Activated naive CD4-positive, alpha-beta T cell treated with anti-CD3 and anti-CD28 coated beads, Interleukin-2, amount 50 U/mL, for 24 hours (primary cell): ENCODE measurements around the gene NPC1.
"Not testable (repeated sequence)": the region's sequence is repeated elsewhere in the genome, so short reads cannot be mapped to it uniquely, and the experiment has no call there.

Source experiments
- H3K27ac Mint-ChIP-seq: one replicate; pipeline ENCODE4 v1.8.0; 2021; ENCODE audit warnings: mild to moderate bottlenecking, mixed read lengths
- H3K27me3 Mint-ChIP-seq: one replicate; pipeline ENCODE4 v1.8.0; 2021; ENCODE audit warnings: mixed read lengths
- H3K36me3 Mint-ChIP-seq: one replicate; pipeline ENCODE4 v1.8.0; 2021; ENCODE audit warnings: mixed read lengths
- H3K4me1 Mint-ChIP-seq: one replicate; pipeline ENCODE4 v1.8.0; 2021; ENCODE audit warnings: mixed read lengths
- H3K4me3 Mint-ChIP-seq: one replicate; pipeline ENCODE4 v1.8.0; 2021; ENCODE audit warnings: mild to moderate bottlenecking, mixed read lengths
- H3K9me3 Mint-ChIP-seq: one replicate; pipeline ENCODE4 v1.8.0; 2021; ENCODE audit warnings: mixed read lengths

Gene NPC1

DNA sequence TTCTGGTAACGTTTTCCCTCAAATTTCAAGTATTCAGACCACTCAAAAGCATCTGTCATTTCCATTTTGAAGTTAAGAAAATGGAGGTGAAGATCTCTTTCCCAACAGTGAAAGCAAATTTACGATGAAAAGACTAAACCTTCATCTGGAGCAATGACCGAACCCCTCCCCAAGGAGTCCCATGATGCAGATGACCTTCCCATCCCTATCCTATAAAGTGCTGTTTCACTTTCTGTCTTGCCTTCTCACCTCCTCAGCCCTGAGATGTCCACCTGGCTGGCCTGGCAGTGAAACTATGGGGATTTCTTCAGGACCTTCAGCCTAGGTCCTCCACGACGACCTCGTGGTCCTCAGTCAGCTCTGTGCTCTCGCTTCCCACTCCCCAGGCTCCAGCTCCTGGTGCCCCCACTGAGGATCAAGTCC, 925 bp upstream of the NPC1 start:
- no peaks in the 10 kb centered on the region for H3K36me3 Mint-ChIP-seq
- H3K27me3 Mint-ChIP-seq, result no peaks in the 10 kb centered on the region
- no peaks in the 10 kb centered on the region for H3K9me3 Mint-ChIP-seq
- H3K4me3 Mint-ChIP-seq, result peak overlapping the region; percentile 83
- peaks cover 35% of the 10 kb centered on the region for H3K4me1 Mint-ChIP-seq
- peak overlapping the region; percentile 72 for H3K27ac Mint-ChIP-seq

DNA sequence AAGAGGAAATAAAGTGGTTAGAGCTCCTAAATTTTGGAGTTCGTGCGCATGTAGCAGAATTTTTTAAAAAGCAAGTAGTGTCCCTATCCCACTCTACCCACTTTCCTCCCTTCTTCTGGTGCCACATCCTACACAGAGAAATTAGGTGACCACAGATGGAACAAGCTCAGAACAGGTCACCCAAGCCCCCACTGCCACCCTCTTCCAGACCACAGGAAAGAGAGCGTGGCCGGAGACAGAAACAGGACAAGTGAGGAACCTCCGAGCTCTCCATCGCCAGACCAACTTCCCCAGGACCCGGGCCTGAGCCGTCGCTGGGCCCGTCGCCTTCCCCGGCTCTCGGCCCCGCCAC, 433 bp downstream of the NPC1 start:
- H3K4me3 Mint-ChIP-seq, result peak overlapping the region; percentile 93
- peak overlapping the region; percentile 84 for H3K27ac Mint-ChIP-seq
- H3K27me3 Mint-ChIP-seq, result no peaks in the 10 kb centered on the region
- no peaks in the 10 kb centered on the region for H3K9me3 Mint-ChIP-seq
- peaks cover 49% of the 10 kb centered on the region for H3K4me1 Mint-ChIP-seq
- H3K36me3 Mint-ChIP-seq, result no peaks in the 10 kb centered on the region

- peaks cover 55% of the 10 kb centered on the region for H3K4me1 Mint-ChIP-seq
- peak overlapping the region; percentile 84 for H3K27ac Mint-ChIP-seq
- no peaks in the 10 kb centered on the region for H3K27me3 Mint-ChIP-seq
Measured at GRCh38 chr18:23585007-23585871, 1.1 kb downstream of the NPC1 start.

DNA sequence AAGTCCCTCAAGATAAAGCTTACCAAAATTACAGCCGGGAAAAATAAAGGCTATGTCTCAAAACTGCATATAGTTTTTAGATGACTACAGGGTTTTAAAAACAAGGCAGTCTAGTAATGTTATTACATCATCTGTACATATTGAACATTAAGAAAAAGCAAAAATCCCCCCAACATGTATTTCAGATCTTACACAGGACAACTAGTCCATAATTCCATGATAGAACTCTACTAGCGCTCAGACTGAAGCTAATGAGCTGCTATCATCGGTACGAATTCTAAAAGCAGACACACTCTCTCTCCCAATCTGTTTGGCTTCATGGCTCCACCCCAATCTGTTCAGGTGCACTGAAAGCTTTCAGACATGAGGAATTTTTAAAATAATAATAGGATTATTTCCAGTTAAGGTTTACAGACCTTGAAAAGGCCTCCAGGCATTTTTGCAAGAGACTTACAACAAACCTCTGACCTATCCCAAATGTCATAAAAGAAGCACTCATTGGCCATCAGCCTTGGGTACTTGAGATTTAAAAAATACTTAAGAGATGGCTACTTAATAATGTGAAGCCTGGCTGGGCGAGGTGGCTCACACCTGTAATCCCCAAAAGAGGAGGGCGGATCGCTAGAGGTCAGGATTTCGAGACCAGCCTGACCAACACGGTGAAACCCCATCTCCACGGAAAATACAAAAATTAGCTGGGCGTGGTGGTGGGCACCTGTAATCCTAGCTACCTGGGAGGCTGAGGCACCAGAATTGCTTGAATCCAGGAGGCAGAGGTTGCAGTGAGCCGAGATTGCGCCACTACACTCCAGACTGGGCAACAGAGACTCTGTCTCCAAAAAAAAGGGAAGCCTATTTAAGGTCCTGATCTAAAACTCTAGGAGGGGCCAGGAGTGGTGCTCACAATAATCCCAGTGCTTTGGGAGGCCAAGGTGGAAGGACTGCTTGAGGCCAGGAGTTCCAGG, 2.0 kb downstream of the NPC1 start:
- peaks cover 60% of the 10 kb centered on the region for H3K4me1 Mint-ChIP-seq
- no peak overlapping the region for H3K27ac Mint-ChIP-seq
- H3K27me3 Mint-ChIP-seq, result no peaks in the 10 kb centered on the region
- H3K9me3 Mint-ChIP-seq, result no peaks in the 10 kb centered on the region
- no peaks in the 10 kb centered on the region for H3K36me3 Mint-ChIP-seq
- H3K4me3 Mint-ChIP-seq, result peak overlapping the region; percentile 39

More at GRCh38 chr18:23585007-23585871, 1.1 kb downstream of the NPC1 start:
- Mint-ChIP-seq H3K36me3 (no peaks in the 10 kb centered on the region), H3K9me3 (no peaks in the 10 kb centered on the region), H3K4me3 (peak overlapping the region; percentile 93)

DNA sequence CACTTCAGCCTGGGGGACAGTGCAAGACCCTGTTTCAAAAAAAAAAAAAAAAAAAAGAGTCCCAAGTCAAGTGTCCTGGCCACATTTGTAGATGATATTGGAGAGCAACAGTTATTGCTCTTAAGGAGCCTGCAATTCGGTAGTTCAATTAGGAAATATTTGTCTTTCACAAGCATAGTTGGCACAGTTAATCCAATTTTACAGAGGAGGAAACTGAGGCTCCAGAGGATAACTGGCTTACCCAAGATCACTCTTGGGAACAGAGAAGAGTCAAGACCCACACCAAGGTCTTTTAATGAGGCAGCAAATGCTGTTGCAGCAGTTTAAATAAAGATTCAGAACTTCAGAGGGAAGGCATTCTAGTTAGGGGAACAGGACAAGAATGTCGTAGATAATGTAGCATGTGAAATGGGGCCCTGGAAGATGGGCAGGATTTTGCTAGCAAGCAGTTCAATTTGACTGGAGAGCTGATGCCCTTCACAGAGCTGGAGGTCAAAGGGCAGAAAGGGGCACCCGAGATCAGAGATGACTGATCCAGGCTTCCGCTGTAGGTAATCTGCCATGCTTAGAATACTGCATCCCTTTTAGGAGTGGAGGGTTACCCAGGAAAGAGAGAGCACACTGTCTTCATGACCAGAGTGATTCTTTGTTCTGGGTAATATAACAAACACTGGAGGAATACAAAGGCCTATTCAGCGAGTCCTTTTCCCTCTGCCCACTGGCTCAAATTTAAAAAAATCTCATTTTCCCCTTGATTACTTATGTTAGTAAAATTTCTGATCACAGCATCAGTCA, 3.0 kb downstream of the NPC1 start:
- H3K36me3 Mint-ChIP-seq, result peaks cover 3% of the 10 kb centered on the region
- H3K4me3 Mint-ChIP-seq, result no peak overlapping the region

GRCh38 chr18:23580677-23581367, 5.5 kb downstream of the NPC1 start:
- no peak overlapping the region for H3K27ac Mint-ChIP-seq
- no peaks in the 10 kb centered on the region for H3K9me3 Mint-ChIP-seq
- peaks cover 7% of the 10 kb centered on the region for H3K36me3 Mint-ChIP-seq
- H3K4me1 Mint-ChIP-seq, result peaks cover 69% of the 10 kb centered on the region
- no peaks in the 10 kb centered on the region for H3K27me3 Mint-ChIP-seq
- H3K4me3 Mint-ChIP-seq, result no peak overlapping the region

More for the DNA sequence above, 3.0 kb downstream of the NPC1 start:
- Mint-ChIP-seq H3K4me1 (peaks cover 70% of the 10 kb centered on the region), H3K9me3 (no peaks in the 10 kb centered on the region), H3K27me3 (no peaks in the 10 kb centered on the region), H3K27ac (no peak overlapping the region)

GRCh38 chr18:23578891-23579653, 7.2 kb downstream of the NPC1 start:
- no peak overlapping the region for H3K4me3 Mint-ChIP-seq
- H3K27ac Mint-ChIP-seq, result peak overlapping the region; percentile 66
- H3K27me3 Mint-ChIP-seq, result no peaks in the 10 kb centered on the region
- peaks cover 7% of the 10 kb centered on the region for H3K36me3 Mint-ChIP-seq
- no peaks in the 10 kb centered on the region for H3K9me3 Mint-ChIP-seq
- peaks cover 71% of the 10 kb centered on the region for H3K4me1 Mint-ChIP-seq

DNA sequence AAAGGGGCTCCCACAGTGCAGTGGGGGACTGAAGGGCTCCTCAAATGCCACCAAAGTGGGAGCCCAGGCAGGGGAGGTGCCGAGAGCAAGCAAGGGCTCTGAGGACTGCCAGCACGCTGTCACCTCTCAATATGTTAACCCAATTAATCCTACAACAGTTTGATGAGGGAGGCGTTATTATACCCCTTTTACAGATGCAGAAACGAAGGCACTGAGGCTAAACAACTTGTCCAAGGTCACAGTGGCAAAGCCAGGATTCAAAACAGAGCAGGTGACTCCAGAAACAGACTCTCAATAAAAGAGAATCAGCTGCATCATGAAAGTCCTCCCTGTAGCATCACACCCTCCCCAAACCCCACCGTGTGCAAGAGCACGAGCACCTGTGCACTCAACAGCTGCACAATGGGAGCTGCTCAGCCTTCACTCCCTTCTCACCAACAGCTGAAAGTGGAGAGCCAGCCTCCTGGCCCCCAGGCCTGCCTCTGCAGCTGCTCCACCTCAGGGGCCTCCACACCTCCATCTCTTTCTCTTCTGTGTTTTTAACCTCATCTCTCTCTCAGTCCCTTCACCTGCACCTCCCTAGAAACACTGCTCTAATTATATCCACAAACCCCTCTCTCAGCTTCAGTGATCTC, 8.1 kb downstream of the NPC1 start:
- Mint-ChIP-seq H3K9me3 (no peaks in the 10 kb centered on the region), H3K36me3 (peaks cover 7% of the 10 kb centered on the region), H3K27me3 (no peaks in the 10 kb centered on the region), H3K27ac (peak overlapping the region; percentile 5), H3K4me1 (peaks cover 71% of the 10 kb centered on the region), H3K4me3 (no peak overlapping the region)

DNA sequence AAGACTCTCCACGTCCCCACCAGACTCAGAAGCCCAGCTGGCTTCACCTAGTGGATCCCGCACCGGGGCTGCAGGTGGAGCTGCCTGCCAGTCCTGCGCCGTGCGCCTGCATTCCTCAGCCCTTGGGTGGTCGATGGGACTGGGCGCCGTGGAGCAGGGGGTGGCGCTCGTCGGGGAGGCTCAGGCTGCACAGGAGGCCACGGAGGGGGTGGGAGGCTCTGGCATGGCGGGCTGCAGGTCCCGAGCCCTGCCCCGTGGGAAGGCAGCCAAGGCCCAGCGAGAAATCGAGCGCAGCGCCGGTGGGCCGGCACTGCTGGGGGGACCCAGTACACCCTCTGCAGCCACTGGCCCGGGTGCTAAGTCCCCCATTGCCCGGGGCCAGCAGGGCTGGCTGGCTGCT, 8.8 kb downstream of the NPC1 start:
- not testable (repeated sequence) for H3K27me3 Mint-ChIP-seq, H3K9me3 Mint-ChIP-seq, H3K27ac Mint-ChIP-seq, H3K36me3 Mint-ChIP-seq, H3K4me3 Mint-ChIP-seq
- peaks cover 66% of the 10 kb centered on the region for H3K4me1 Mint-ChIP-seq

GRCh38 chr18:23575309-23575651, 11.0 kb downstream of the NPC1 start:
- Mint-ChIP-seq H3K36me3 (peaks cover 8% of the 10 kb centered on the region), H3K9me3 (no peaks in the 10 kb centered on the region), H3K4me1 (peaks cover 49% of the 10 kb centered on the region), H3K27me3 (no peaks in the 10 kb centered on the region), H3K27ac (peak overlapping the region; percentile 53), H3K4me3 (no peak overlapping the region)

- no peaks in the 10 kb centered on the region for H3K9me3 Mint-ChIP-seq
- H3K27me3 Mint-ChIP-seq, result no peaks in the 10 kb centered on the region
- H3K36me3 Mint-ChIP-seq, result peaks cover 8% of the 10 kb centered on the region
- peak overlapping the region; percentile 56 for H3K27ac Mint-ChIP-seq
- peaks cover 45% of the 10 kb centered on the region for H3K4me1 Mint-ChIP-seq
- peak overlapping the region; percentile 0 for H3K4me3 Mint-ChIP-seq
Measured at GRCh38 chr18:23574611-23575308, 11.5 kb downstream of the NPC1 start.

GRCh38 chr18:23573626-23574431, 12.5 kb downstream of the NPC1 start:
- H3K36me3 Mint-ChIP-seq, result peaks cover 9% of the 10 kb centered on the region
- peak overlapping the region; percentile 56 for H3K27ac Mint-ChIP-seq
- peaks cover 39% of the 10 kb centered on the region for H3K4me1 Mint-ChIP-seq
- no peaks in the 10 kb centered on the region for H3K9me3 Mint-ChIP-seq
- H3K4me3 Mint-ChIP-seq, result peak overlapping the region; percentile 15
- H3K27me3 Mint-ChIP-seq, result no peaks in the 10 kb centered on the region

DNA sequence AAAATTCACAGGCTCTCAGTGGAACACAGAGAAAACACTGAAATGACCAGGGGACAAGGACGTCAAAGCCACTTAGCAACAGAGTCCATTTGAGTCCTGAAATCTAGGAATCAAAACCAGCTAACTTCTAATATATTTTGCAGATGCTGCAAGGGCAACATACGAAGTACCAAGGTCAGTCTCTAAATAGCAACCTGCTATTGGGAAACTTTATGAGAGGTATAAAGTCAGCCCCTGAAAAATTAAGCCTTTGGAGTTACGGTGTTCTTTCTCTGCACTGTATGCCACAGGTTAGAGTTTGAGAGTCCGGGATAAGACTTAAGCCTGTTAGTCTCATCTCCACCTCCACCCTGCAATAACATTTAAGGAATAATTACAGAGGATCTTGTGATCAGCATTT, 13.3 kb downstream of the NPC1 start:
- peaks cover 33% of the 10 kb centered on the region for H3K4me1 Mint-ChIP-seq
- H3K4me3 Mint-ChIP-seq, result no peak overlapping the region
- peaks cover 12% of the 10 kb centered on the region for H3K36me3 Mint-ChIP-seq
- no peaks in the 10 kb centered on the region for H3K9me3 Mint-ChIP-seq
- H3K27me3 Mint-ChIP-seq, result no peaks in the 10 kb centered on the region
- H3K27ac Mint-ChIP-seq, result no peak overlapping the region
